Spleen (tissue), 7 donors: Measurements from ENCODE around the gene C10orf90.

Experiments
- POLR2AphosphoS5 ChIP-seq, 3 donors: sonication (generic); formaldehyde crosslinking; IDR thresholded peaks; one replicate each; pipeline ENCODE4 v1.5.1; 2017; ENCODE audit warnings: antibody characterized with exemption in 3 of 3
- TF ChIP-seq, protein P1 (sequence below), 11 experiments: fragments of 200-600 bp in 7 of 11; fragments of 450-650 bp in 4 of 11; sonication (generic) in 4 of 11; IDR thresholded peaks in 8 of 11; conservative IDR thresholded peaks in 3 of 11; 1 replicate in 7 of 11; 2 replicates in 4 of 11; pipeline versions ENCODE4 v1.4.0 to v1.8.0; 2016 to 2021; ENCODE audit warnings: antibody characterized with exemption in 11 of 11, inconsistent platforms in 4 of 11, mild to moderate bottlenecking in 1 of 11
- donor health status: DM: no; HTN: no; CAD: no; lungs with moderate emphysema.
- donor health status: DM: no; HTN: no; CAD: no.
- donor health status: DM: no; HTN: no; CAD: no.

DNA sequence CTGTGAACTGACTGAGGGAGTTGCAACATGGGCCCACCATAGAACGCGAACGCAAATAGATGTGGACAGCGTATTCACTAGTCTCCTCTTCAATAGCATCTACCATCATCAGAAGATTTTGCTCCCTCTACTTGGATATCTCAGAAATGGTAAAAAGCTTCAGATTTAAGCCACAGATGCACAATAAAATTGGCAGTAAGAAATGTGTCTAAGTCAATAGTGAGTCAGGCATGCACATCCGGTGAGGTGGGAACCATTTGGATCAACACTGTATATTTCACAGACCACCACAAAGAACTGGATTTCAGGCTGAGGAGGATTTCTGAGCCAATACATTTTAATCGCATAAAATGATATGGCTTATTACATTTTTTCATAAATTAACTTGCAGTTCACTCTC is 170.7 kb downstream of the C10orf90 start:
- TF ChIP-seq, protein P1, sequence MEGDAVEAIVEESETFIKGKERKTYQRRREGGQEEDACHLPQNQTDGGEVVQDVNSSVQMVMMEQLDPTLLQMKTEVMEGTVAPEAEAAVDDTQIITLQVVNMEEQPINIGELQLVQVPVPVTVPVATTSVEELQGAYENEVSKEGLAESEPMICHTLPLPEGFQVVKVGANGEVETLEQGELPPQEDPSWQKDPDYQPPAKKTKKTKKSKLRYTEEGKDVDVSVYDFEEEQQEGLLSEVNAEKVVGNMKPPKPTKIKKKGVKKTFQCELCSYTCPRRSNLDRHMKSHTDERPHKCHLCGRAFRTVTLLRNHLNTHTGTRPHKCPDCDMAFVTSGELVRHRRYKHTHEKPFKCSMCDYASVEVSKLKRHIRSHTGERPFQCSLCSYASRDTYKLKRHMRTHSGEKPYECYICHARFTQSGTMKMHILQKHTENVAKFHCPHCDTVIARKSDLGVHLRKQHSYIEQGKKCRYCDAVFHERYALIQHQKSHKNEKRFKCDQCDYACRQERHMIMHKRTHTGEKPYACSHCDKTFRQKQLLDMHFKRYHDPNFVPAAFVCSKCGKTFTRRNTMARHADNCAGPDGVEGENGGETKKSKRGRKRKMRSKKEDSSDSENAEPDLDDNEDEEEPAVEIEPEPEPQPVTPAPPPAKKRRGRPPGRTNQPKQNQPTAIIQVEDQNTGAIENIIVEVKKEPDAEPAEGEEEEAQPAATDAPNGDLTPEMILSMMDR (IDR thresholded peaks at IDR 0.05 in 8 of 11, conservative IDR thresholded peaks at IDR 0.05 in 3 of 11): no peak
- TF ChIP-seq POLR2AphosphoS5 (IDR thresholded peaks at IDR 0.05): no peak
